Renal pelvis (tissue), 4 donors: ENCODE measurements around the gene DUSP15. TPM values are rescaled to one million over a fixed set of nuclear protein-coding genes. Genes with fewer than 3 reads are reported as not detected.

Experiments
- DNase-seq: peaks from one replicate; pipeline ENCODE4 v3.0.0-alpha.2; 2013
- polyA plus RNA-seq, 3 donors: library from polyadenylated mRNA; unstranded; fragments of 120-200 nt; gene quantifications; one replicate each; pipeline ENCODE4 v1.2.1, GENCODE V29; 2013; ENCODE audit not compliant: insufficient read length in 3 of 3

The DUSP15 gene
- polyA plus RNA-seq, 3 donors, result 17.9 to 23.0 (median 20.7) TPM

DNA sequence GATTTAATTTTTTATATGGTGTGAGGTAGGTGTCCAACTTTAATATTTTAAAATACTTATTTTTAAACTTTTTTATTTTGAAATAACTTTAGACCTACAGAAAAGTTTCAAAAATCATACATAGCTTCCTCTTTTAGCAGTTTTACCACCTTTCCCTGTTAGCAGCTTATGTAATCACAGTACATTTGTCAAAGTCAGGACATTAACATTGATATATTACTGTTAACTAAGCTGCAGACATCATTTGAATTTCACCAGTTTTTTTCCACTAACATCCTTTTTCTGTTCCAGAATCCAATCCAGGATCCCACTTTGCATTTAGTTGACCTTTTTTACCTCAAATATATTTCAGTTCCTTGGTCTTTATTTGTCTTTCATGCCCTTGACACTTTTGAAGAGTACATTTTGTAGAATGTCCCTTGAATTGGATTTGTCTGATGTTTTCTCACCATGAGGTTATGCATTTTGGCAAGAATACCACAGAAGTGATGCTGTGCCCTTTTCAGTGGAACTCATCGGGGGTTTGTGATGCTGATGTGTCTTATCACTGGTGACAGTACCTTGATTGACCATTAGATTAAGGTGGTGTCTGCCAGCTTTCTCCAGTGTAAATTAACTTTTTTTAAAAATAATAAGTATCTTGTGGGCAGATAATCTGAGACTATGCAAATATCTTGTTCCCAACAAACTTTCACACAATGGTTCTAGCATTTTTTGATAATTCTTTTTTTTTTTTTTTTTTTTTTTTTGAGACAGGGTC is 33.5 kb upstream of the DUSP15 start:
- no peak for DNase-seq

DNA sequence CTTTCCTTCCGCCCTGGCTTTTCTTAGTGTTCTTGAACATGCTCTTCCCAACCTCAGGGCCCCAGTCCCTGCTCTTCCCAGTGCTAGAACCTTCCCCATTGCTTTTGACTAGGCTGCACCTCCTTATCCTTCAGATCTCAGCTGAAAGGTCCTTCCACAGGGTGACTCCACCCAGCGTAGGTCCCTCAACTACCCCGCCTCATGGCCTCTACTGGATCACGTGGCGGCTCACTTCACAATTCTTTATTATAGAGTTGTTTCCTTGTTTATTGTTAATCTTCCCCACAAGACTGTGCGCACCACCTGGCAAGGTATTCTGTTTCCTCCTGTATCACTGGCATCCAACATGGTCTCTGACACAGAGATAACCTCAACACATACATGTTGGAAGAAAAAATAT is 31.3 kb upstream of the DUSP15 start:
- no peak for DNase-seq

DNA sequence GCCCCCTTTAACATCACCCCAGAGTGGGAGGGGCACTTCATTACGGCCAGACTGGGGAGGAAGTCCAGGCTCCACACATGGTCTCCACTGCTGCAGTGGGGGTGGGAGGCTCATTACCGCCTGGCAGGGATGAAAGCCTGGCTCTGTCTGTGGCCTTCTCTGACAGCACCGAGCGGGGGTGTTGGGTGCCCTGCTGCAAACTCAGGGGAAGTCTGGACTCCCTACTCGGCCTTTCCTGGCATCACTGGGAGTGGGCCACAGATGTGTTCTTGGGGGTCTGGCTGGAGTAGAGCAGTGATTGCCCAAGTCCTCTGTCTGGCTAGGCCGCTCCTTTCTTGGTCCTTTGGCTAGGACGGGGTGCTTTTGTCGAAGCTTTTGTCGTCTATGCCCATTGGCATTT is 27.2 kb upstream of the DUSP15 start:
- no peak for DNase-seq

DNA sequence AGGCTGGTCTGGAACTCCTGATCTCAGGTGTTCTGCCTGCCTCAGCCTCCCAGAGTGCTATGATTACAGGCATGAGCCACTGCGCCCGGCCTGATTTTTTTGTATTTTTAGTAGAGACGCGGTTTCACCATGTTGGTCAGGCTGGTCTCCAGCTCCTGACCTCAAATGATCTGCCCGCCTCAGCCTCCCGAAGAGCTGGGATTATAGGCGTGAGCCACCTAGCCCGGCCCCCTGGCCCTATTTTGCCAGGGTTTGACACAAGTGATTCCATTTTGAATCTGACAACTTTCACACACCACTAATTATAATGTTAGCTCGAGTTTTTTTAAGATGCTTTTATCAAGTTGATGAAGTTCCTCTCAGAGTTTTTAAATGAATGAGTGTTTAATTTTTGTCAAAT is 25.7 kb upstream of the DUSP15 start:
- no peak for DNase-seq

DNA sequence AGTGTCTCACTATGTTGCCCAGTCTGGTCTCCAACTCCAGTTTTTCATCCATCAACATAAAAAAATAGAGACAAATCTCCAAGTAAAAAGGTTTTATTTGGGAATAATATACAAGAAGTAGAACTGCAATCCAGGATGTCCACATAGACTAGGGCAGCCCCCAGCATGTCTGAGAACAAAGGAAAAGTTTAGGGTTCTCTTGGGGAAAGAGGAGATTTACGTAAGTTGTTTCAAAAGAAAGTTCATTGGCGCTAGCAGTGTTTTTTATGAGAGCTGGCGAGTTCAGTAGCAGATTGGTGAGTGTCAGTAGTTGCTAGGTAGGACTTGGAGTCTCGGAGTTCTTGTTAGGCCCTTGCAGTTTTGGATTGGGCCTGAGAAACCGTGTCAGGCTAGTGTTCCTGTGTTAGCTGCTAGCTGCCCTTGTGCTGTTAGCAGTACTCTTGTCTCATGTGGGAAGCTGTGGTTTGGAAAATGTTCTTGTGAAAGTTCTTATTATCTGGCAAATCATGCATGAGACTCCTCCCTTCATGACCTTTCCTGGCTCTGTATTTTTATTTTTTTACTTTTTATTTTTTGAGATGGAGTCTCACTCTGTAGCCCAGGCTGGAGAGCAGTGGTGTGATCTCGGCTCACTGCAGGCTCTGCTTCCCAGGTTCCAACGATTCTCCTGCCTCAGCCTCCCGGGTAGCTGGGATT is 24.8 kb upstream of the DUSP15 start:
- DNase-seq, result peak; percentile 51

DNA sequence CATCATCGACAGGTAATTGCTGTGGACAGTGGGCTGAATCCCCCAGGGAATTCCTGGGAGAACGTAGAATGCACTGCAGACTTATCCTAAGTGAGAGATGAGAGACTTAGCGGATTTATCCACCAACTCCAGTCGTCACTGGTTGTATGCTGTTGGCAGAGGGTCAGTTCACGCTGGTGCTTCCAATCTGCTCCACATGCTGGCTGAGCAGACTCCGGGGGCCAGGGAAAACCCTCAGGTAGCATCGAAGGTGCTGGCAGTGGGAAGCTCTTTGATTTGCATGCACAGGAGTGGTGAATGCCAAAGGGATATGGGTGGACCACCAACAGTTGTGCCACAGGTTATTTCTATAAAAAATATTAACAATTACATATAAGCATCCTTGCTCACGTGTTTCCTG is 20.3 kb upstream of the DUSP15 start:
- DNase-seq, result no peak

DNA sequence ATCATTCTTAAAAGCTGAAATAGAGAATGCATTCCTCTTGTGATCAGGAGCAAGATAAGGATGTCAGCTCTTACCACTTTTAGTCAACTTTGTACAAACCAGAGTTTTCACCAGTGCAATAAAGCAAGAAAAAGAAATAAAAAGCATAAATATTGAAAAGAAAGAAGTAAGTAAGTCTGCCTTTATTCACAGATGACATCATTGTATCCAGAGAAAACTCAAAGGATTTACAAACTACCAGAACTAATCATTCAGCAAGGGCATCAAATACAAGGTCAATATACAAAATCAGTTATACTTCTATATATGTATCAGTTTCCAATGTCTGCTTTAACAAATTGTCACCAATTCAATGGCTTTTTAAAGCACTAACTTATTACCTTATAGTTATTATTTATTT is 13.5 kb upstream of the DUSP15 start:
- DNase-seq, result no peak

DNA sequence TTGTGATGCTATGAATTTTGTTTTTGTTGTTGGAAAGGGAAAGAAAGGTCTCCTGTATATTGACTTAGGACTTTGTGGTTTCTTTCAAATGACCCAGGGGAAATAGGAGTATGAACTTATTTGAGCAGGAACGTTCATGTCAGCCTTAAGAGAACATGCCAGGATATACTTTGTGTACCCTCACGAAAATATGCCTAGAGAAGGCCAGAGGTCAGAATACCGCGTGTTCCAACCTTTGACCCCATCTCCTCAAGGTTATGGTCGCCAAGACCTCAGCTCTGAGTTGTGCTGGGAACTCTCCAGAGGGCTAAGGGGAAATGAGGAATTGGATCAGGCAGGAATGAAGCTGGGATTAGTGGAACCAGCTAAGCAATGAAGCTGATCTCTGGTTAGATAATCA is 11.6 kb upstream of the DUSP15 start:
- no peak for DNase-seq

DNA sequence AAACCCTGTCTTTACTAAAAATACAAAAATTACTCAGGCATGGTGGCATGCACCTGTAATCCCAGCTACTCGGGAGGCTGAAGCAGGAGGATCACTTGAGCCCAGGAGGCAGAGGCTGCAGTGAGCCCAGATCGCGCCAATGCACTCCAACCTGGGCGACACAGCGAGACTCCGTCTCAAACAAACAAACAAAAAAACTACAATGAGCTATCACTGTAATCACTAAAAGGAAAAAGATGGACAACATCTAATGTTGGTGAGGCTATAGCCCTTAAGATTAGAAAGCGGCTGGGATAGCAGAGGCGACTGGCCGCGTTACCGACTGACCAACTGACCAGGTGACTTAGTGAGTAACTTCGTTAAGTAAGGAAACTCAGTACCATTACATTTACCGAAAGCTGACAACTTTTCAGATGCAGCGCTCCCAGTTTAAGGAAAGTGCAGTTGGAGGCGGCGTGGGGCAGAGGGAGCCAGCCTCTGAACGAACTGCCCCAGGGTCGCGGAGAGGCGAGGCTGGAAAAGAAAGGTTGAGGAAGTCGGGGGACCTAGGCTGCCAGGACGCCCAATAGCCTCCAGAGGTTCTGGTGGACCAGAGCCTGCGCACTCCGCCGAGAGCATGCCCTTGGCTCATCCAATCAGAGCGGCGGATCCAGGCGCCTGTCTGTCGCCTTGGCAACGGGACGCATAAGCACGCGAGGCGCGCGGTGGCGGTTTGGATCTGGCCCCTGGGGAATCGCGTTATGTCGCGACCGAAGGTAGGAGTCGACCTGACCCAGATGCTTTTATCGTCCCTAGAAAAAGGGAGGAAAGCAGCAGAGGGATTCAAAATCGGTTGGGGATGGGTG is 9.0 kb upstream of the DUSP15 start:
- DNase-seq, result peak; percentile 94

DNA sequence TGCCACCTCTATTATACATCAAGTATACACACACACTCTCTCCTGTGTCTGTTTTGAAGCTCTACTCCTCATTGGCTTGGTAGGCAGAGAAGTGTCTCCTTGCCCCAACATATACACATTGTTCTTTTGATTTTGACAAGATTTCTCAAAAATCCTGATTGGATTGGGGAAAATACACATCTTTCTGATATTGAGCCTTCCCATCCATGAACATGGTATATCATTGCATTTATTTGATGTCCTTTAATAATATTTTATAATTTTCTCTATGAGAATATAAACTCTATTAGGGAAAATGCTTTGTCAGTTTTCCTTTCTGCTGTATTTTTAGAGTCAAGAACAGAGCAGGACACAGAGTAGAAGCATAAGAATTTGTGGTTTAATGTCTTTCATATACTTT is 7.4 kb upstream of the DUSP15 start:
- no peak for DNase-seq

DNA sequence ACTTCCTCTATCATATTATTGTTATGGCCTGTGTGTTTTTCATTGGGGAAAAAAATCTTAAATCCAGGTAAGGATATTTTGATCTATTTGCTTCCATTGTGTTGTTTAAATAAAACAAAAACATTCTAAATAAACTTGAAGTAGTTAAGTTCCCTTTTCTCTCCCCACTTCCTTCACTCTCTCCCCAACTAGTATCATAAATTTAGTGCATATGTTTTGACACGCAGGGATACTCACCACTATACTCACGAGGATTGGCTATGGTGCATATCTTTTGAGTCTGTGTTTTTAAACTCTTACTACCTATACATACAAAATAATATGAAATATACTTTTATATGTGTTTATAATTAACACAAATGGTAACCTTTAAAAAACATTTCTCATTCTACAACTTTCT is 5.3 kb upstream of the DUSP15 start:
- no peak for DNase-seq

DNA sequence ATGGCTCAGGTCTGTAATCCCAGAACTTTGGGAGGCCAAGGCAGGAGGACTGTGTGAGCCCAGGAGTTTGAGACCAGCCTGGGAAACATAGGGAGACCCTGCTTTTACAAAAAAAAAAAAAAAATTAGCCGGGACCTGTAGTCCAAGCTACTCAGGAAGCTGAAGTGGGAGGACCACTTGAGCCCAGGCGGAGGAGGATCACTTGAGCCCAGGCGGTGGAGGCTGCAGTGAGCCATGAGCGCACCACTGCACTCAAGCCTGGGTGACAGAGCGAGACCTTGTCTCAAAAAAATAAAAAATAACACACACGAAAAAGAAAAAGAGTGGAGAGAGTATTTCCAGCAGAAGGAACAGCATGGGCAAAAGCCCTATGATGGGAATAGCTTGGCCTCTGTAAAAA is 2.1 kb upstream of the DUSP15 start:
- DNase-seq, result no peak

DNA sequence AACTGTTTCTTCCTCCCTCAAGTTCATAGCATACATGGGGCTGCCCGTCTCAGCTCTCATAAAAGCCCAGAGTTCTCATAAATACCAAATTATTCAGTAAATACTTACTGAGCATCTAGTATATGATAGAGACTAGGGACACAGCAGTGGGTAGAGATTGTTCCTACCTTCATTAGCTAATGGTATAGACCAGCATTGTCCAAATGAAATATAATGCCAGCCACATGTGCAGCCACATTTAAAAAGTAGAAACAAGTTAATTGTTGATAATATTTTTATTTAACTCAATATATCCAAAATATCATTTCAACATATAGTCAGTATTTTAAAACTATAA is 1.3 kb upstream of the DUSP15 start:
- no peak for DNase-seq

DNA sequence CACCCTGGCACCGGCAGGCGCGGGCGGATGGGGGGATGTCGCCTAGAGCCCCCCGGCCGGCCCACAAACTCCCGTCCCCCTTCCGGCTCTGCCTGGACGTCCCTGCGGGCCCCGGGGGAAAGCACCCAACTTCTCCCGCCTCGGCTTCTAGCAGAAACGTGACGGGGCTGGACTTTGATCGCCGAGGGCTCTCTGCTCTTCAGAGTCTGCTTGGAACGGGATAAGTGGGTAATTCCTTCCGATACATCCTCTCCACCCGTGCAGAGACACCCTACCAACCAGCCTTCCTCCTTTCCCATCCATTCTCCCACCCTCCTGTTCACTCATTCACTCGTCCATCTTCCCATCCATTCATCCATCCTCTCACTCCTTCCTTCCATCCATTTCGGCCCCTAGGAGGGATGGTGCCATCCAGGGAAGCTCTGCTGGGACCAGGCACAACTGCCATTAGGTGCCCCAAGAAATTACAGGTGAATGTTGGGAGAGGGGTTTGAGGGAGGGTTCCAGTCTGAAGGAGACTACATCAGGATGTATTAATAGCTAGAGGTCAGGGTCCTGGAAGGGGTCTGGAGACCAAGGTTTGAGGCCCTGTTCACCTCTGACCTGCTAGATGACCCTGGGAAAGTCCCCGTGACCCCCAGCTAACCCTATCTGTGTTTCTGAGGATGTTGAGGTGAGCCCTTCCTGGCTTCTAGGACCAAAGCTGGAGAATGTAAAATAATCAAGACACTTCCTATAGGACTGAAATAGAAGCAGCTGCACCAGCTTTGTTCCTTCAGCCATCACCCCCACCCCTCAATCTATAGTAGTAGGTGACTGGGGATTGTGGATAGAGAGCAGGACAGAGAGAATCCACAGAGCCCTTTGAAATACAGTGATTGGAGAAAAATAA is 645 bp upstream of the DUSP15 start:
- DNase-seq, result no peak

DNA sequence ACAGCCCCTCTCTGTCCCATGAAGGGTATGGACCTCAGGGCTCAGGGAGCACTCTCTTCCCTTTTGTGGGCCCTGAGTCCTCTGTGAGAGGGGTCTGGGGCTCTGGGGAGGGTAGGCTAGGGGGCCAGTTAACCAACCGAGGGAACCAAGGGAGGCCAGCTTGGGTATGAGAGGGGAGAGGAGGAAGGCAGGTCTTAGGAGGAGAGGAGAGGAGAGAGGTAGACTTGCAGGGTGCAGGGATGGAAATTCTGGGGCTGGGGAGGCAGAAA is 720 bp downstream of the DUSP15 start:
- no peak for DNase-seq

DNA sequence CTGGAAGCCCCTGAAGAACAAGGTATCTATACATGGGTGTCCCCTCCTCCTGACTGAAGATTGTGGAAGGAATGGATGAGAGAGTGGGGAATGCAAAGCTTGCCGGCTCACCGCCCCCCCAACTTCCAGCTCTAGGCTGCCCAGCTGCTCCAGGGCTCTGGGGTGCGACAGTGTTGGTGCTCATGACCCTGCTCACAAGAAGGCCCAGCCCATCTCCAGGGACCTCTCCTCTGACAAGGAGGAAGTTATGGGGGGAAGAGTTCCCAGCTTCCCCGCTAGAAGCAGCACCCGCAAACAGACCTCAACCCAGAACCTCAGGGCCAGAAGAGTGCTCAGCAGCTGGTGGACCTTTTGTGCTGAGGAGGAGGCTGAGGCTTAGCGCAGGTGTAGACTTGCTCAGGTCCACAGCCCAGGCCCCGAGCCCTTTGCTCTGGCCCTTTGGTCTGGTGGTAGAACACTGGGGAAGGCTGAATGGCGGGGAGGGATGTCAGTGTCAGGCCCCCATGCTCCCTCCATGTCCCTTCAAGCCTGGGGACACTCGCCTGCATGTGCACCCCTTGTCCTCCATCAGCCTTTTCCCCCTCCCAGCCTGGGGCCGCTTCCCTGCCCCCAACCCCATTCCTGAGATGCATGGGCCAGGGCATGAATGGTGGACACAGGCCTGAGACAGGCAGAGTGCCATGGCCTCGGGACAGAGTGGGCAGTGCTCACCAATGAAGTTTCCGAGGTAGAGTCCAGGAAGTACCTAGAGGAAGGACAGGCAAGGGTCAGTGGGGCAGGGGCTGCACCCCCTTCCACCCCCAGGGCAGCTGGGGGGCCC is 1.3 kb downstream of the DUSP15 start:
- DNase-seq, result no peak

DNA sequence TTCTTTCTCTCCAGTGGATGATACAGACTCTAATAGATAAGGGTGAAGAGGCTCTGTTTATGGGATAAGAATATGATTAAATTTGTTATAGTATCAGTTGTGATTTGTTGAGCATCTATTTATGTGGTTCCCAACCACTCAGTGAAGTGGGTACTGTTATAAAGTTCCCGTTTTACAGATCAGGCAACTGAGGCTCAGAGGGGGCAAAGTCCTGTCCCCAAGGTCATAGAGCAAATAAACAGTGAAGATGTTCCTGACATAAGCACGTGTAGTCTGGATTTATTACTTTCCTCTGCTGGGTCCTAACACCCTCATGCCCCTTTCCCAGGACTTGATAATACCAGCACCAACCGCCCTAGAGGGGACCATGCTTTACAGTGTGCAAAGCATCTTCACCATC is 4.1 kb downstream of the DUSP15 start:
- no peak for DNase-seq

DNA sequence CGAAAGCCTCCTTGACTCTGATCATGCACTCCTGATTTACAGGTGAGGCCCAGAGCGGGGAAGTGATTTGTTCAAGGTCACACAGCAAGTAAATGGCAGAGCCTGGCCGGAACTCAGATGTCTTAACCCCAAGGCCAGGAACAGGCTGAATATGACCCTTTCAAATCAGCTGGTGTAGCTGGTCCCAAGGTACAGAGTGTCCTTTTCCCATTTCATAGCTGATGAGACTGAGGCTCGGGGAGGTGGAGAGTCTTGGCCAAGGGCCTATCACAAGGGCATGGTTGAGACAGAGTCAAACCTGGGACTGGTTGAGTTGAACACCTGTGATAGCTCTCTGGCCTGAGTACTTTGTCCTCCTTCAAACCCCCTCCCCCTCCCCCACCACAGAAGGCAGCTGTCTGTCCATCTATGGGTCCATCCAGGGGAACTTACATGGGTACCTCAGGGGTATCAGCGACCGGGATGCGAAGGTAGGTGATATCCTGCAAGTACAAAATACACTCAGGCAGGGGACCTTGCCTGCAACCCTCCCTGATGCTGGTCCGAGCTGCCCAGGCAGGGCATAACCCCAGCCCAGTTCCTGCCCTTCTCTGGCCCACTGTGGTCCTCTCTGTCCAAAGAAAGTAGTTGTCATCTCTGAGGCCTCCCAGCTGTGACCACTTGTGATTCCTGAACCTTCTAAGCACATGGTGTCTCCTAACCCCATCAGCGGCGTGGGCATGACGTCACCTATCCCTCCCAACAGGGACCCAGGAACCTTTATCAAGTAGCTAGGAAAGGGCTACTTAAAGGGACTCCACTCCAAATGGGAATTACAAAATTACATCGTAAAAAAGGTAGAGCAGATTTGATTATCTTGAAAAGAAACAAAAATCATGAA is 5.6 kb downstream of the DUSP15 start:
- no peak for DNase-seq

DNA sequence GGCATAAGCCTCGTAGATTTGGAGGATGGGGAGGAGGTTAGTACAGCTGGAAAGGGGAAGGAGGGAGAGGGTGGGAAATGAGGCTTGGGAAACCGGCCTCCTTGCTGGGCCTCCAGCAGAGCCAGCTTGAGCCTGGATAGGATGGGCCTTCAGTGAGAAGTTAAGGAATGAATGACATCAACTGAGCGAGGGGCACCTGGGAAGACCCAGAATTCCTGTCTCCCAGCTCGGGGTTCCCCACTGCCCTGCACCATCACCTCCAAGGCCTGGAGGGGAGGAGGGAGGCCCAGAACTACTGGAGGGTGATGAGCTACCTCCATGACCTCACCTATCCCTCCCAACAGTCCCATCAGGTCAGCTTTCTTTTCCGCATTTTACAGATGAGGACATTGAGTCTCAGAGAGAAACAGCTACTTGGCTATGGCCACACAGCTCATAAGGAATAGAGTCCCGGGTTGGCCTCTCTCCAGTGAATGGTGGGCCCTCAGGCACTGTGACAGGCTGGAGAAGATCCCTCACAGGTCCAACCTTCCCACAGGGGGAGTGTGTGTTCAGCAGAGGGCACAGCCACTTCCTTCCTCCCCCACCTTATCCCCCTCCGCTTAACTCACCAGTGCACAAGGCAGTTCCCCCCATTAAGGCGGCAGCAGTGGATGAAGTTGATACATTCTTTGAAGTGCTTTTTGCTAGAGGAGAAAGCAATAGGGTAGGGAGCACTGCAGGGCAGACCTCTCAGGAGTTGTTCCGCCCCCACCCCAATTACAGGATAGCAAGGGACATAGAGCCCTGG is 6.8 kb downstream of the DUSP15 start:
- DNase-seq, result no peak
